CD4-positive, alpha-beta memory T cell (primary cell): ENCODE data around the gene GNAO1. TPM values are rescaled to one million over a fixed set of nuclear protein-coding genes. Genes with fewer than 3 reads are reported as not detected.

ENCODE experiments used
- CTCF ChIA-PET: fragments of 350-600 bp; sonication (Branson Sonifier 250); formaldehyde crosslinking; loops from one replicate; lab custom pipeline; 2021; ENCODE audit warnings: inconsistent platforms; ENCODE audit not compliant: partially characterized antibody; lab: Charles Lee
- POLR2A ChIA-PET: fragments of 350-600 bp; sonication (Branson Sonifier 250); formaldehyde crosslinking; loops from one replicate; lab custom pipeline; 2021; ENCODE audit not compliant: partially characterized antibody; lab: Charles Lee
- DNase-seq, 5 donors: peaks; one replicate each; pipeline versions ENCODE4 v3.0.0 to v3.0.0-alpha.2; 2020 to 2022; ENCODE audit warnings: mixed read lengths in 1 of 5
- H3K27ac ChIP-seq: one replicate; pipeline ENCODE4 v1.7.0; 2013; ENCODE audit warnings: low read depth, low read length
- H3K27me3 ChIP-seq: 2 replicates; pipeline ENCODE4 v1.7.0; 2013; ENCODE audit warnings: mild to moderate bottlenecking, low read length, moderate library complexity; ENCODE audit not compliant: insufficient read depth
- H3K36me3 ChIP-seq: 2 replicates; pipeline ENCODE4 v1.7.0; 2013; ENCODE audit warnings: mild to moderate bottlenecking, low read length, moderate library complexity; ENCODE audit not compliant: insufficient read depth
- H3K4me1 ChIP-seq: 2 replicates; pipeline ENCODE4 v1.7.0; 2013; ENCODE audit warnings: mild to moderate bottlenecking, low read length, moderate library complexity; ENCODE audit not compliant: insufficient read depth
- H3K4me3 ChIP-seq, 2 donors: one replicate each; pipeline ENCODE4 v1.7.0; 2013; ENCODE audit warnings: low read length in 2 of 2, mild to moderate bottlenecking in 1 of 2
- H3K9me3 ChIP-seq, 2 donors: one replicate each; pipeline ENCODE4 v1.7.0; 2013; ENCODE audit warnings: low read length in 2 of 2, control low read depth in 1 of 2; ENCODE audit not compliant: control insufficient read depth in 1 of 2
- H3K27ac Mint-ChIP-seq, 7 donors: one replicate each; pipeline ENCODE4 v1.8.0; 2020 to 2021; ENCODE audit warnings: mixed read lengths in 7 of 7, mild to moderate bottlenecking in 6 of 7, inconsistent platforms in 3 of 7, moderate library complexity in 3 of 7
- H3K27me3 Mint-ChIP-seq, 2 donors: one replicate each; pipeline ENCODE4 v1.8.0; 2020 to 2021; ENCODE audit warnings: mixed read lengths in 2 of 2
- H3K36me3 Mint-ChIP-seq, 2 donors: one replicate each; pipeline ENCODE4 v1.8.0; 2020 to 2021; ENCODE audit warnings: mixed read lengths in 2 of 2, inconsistent platforms in 1 of 2, mild to moderate bottlenecking in 1 of 2
- H3K4me1 Mint-ChIP-seq, 4 donors: one replicate each; pipeline ENCODE4 v1.8.0; 2020 to 2021; ENCODE audit warnings: mixed read lengths in 4 of 4, mild to moderate bottlenecking in 1 of 4
- H3K4me3 Mint-ChIP-seq, 8 donors: one replicate each; pipeline ENCODE4 v1.8.0; 2020 to 2021; ENCODE audit warnings: mixed read lengths in 8 of 8, mild to moderate bottlenecking in 7 of 8, moderate library complexity in 6 of 8, inconsistent platforms in 3 of 8
- H3K9me3 Mint-ChIP-seq, 8 donors: one replicate each; pipeline ENCODE4 v1.8.0; 2020 to 2021; ENCODE audit warnings: mixed read lengths in 8 of 8, mild to moderate bottlenecking in 5 of 8, inconsistent platforms in 3 of 8, moderate library complexity in 1 of 8
- intact Hi-C: fragments of 100-400 bp; cut with micrococcal nuclease; formaldehyde crosslinking; loops from one replicate; pipeline ENCODE4 v1.15.1; 2023
- polyA plus RNA-seq, 2 donors: library from polyadenylated mRNA; unstranded; fragments of 300-500 nt; fragmentation: Illumina TruSeq; gene quantifications; one replicate each; pipeline ENCODE4 v1.2.3, GENCODE V29; 2021
- total RNA-seq, 2 experiments: library from RNA; stranded (reverse); gene quantifications; one replicate each; pipeline ENCODE4 v1.2.3, GENCODE V29; 2021

The GNAO1 gene
- total and polyA plus RNA-seq, 4 experiments from 2014 or later: 1.5 to 10.8 (median 10.5) TPM; not detected in 1

GRCh38 chr16:56272583-56272894, 81.2 kb downstream of the GNAO1 start:
- peaks cover 6 to 23% (median 6%) of the 10 kb centered on the region in 4 donors for H3K4me1 Mint-ChIP-seq
- no peak overlapping the region for H3K4me3 ChIP-seq
- H3K36me3 ChIP-seq: no peaks in the 10 kb centered on the region
- H3K36me3 Mint-ChIP-seq: peaks cover 0 to 11% of the 10 kb centered on the region in 2 donors
- POLR2A ChIA-PET: no interaction called here
- DNase-seq: no peak
- H3K27me3 Mint-ChIP-seq: no peaks in the 10 kb centered on the region
- H3K9me3 Mint-ChIP-seq: peaks cover 0 to 1% (median 0%) of the 10 kb centered on the region in 8 donors
- H3K27me3 ChIP-seq: no peaks in the 10 kb centered on the region
- no peaks in the 10 kb centered on the region for H3K9me3 ChIP-seq
- CTCF ChIA-PET: interaction anchor here (1.3 kb wide), 2 partner anchors 10 to 232 kb away, joined by 3 to 4 read pairs; no protein-coding TSS in a partner anchor
- H3K27ac Mint-ChIP-seq: no peak overlapping the region
- no peak overlapping the region for H3K27ac ChIP-seq
- no peak overlapping the region for H3K4me3 Mint-ChIP-seq
- H3K4me1 ChIP-seq: peaks cover 6% of the 10 kb centered on the region
- intact Hi-C loops: no loop called here

DNA sequence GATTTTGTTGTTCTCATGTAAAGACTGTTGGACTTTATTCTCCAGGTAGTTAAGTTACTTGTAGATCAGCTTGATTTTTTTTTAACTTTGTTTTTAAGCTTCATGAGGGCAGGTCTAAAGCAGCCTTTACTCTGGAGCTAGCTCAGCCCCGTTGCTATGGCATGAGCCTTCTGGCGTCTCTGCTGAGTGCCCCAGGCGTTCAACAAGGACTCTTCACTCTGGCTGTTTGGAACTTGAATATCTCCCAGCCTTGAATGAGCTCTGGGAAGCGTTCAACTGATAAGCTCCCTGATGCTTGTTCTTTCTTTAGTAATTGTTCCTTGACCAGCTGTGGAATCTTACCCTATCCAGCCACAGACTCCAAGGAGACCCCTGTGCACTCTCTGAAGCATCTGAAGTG, 82.3 kb downstream of the GNAO1 start:
- intact Hi-C loops: no loop called here
- no peak overlapping the region for H3K27ac Mint-ChIP-seq
- H3K36me3 Mint-ChIP-seq: peaks cover 0 to 11% of the 10 kb centered on the region in 2 donors

GRCh38 chr16:56274369-56274768, 83.1 kb downstream of the GNAO1 start:
- Mint-ChIP-seq H3K4me3 (no peak overlapping the region), H3K4me1 (peaks cover 15 to 35% (median 20%) of the 10 kb centered on the region in 4 donors), H3K27ac (no peak overlapping the region), H3K36me3 (peaks cover 0 to 11% of the 10 kb centered on the region in 2 donors), H3K27me3 (no peaks in the 10 kb centered on the region), H3K9me3 (peaks cover 0 to 1% (median 0%) of the 10 kb centered on the region in 8 donors)
- CTCF ChIA-PET: interaction anchor here (1.6 kb wide), 1 partner anchor 44 kb away, joined by 5 read pairs; no protein-coding TSS in a partner anchor
- Histone ChIP-seq H3K27ac (no peak overlapping the region), H3K27me3 (no peaks in the 10 kb centered on the region), H3K4me1 (peaks cover 24% of the 10 kb centered on the region), H3K9me3 (no peaks in the 10 kb centered on the region), H3K4me3 (no peak overlapping the region), H3K36me3 (no peaks in the 10 kb centered on the region)
- intact Hi-C loops: no loop called here
- no peak for DNase-seq
- POLR2A ChIA-PET: interaction anchor here (1.2 kb wide), 1 partner anchor 11 kb away, joined by 6 read pairs; no protein-coding TSS in a partner anchor

More for the DNA sequence above, 82.3 kb downstream of the GNAO1 start:
- Mint-ChIP-seq H3K4me1 (peaks cover 8 to 27% (median 14%) of the 10 kb centered on the region in 4 donors), H3K4me3 (no peak overlapping the region), H3K27me3 (no peaks in the 10 kb centered on the region), H3K9me3 (peaks cover 0 to 1% (median 0%) of the 10 kb centered on the region in 8 donors)
- Histone ChIP-seq H3K4me1 (peaks cover 17% of the 10 kb centered on the region), H3K27ac (no peak overlapping the region), H3K9me3 (no peaks in the 10 kb centered on the region), H3K4me3 (no peak overlapping the region), H3K36me3 (no peaks in the 10 kb centered on the region), H3K27me3 (no peaks in the 10 kb centered on the region)
- CTCF ChIA-PET: interaction anchor here (1.3 to 1.6 kb wide), 2 partner anchors 11 to 45 kb away, joined by 3 to 5 read pairs; no protein-coding TSS in a partner anchor
- POLR2A ChIA-PET: interaction anchor here (1.2 kb wide), 1 partner anchor 11 kb away, joined by 6 read pairs; no protein-coding TSS in a partner anchor
- DNase-seq: no peak

- no peaks in the 10 kb centered on the region for H3K27me3 ChIP-seq
- POLR2A ChIA-PET: no interaction called here
- DNase-seq: no peak
- no peak overlapping the region for H3K4me3 ChIP-seq
- Mint-ChIP-seq H3K36me3 (peaks cover 0 to 11% of the 10 kb centered on the region in 2 donors), H3K4me3 (no peak overlapping the region), H3K9me3 (peaks cover 0 to 1% (median 0%) of the 10 kb centered on the region in 8 donors), H3K27me3 (no peaks in the 10 kb centered on the region), H3K27ac (no peak overlapping the region), H3K4me1 (peaks cover 22 to 42% (median 27%) of the 10 kb centered on the region in 4 donors)
- peaks cover 31% of the 10 kb centered on the region for H3K4me1 ChIP-seq
- CTCF ChIA-PET: no interaction called here
- intact Hi-C loops: loop anchor here (5.0 kb wide), 2 partner anchors 48 to 73 kb away; no protein-coding TSS in a partner anchor
- H3K27ac ChIP-seq: no peak overlapping the region
- H3K36me3 ChIP-seq: no peaks in the 10 kb centered on the region
- no peaks in the 10 kb centered on the region for H3K9me3 ChIP-seq
Observed at GRCh38 chr16:56275076-56275475, 83.8 kb downstream of the GNAO1 start.

DNA sequence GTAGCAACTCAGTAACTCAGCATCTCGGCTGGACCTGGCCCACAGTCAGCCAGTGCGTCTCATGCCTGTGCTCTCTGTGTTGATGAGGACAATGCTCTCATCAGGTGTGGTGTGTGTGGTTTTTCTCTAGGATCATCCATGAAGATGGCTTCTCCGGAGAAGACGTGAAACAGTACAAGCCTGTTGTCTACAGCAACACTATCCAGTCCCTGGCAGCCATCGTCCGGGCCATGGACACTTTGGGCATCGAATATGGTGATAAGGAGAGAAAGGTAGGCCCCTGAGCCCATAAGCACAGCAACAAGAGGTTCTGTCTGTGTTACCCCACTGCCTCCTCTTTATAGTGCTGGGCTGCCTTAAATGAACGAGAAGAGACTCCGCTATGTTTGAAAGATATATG, 84.5 kb downstream of the GNAO1 start:
- Histone ChIP-seq H3K27ac (no peak overlapping the region), H3K4me1 (peaks cover 38% of the 10 kb centered on the region), H3K36me3 (no peaks in the 10 kb centered on the region), H3K4me3 (no peak overlapping the region), H3K9me3 (no peaks in the 10 kb centered on the region), H3K27me3 (no peaks in the 10 kb centered on the region)
- H3K4me1 Mint-ChIP-seq: peaks cover 24 to 48% (median 32%) of the 10 kb centered on the region in 4 donors
- peaks cover 0 to 11% of the 10 kb centered on the region in 2 donors for H3K36me3 Mint-ChIP-seq
- intact Hi-C loops: loop anchor here (5.0 kb wide), 2 partner anchors 48 to 74 kb away; no protein-coding TSS in a partner anchor
- no peaks in the 10 kb centered on the region for H3K27me3 Mint-ChIP-seq
- peak overlapping the region in 2 of 7 donors; percentile 48 to 63 for H3K27ac Mint-ChIP-seq
- no peak overlapping the region for H3K4me3 Mint-ChIP-seq
- CTCF ChIA-PET: no interaction called here
- POLR2A ChIA-PET: interaction anchor here (6.8 kb wide), 1 partner anchor 11 kb away, joined by 78 read pairs; no protein-coding TSS in a partner anchor
- no peaks in the 10 kb centered on the region for H3K9me3 Mint-ChIP-seq
- no peak for DNase-seq

- Mint-ChIP-seq H3K36me3 (peaks cover 0 to 8% of the 10 kb centered on the region in 2 donors), H3K27ac (peak overlapping the region in 2 of 7 donors; percentile 23 to 33), H3K9me3 (no peaks in the 10 kb centered on the region), H3K4me1 (peaks cover 25 to 48% (median 37%) of the 10 kb centered on the region in 4 donors), H3K4me3 (peak overlapping the region in 3 of 8 donors; percentile 18 to 63 (median 23)), H3K27me3 (no peaks in the 10 kb centered on the region)
- no peak for DNase-seq
- Histone ChIP-seq H3K27ac (no peak overlapping the region), H3K4me1 (peaks cover 38% of the 10 kb centered on the region), H3K4me3 (no peak overlapping the region), H3K9me3 (no peaks in the 10 kb centered on the region), H3K27me3 (no peaks in the 10 kb centered on the region), H3K36me3 (no peaks in the 10 kb centered on the region)
- POLR2A ChIA-PET: interaction anchor here (6.8 kb wide), 1 partner anchor 13 kb away, joined by 78 read pairs; no protein-coding TSS in a partner anchor
- intact Hi-C loops: loop anchor here (5.0 kb wide), 2 partner anchors 50 to 75 kb away; no protein-coding TSS in a partner anchor
- CTCF ChIA-PET: interaction anchor here (1.5 to 4.9 kb wide), 2 partner anchors 13 to 42 kb away, joined by 3 to 57 read pairs; no protein-coding TSS in a partner anchor
Observed at GRCh38 chr16:56277075-56277474, 85.8 kb downstream of the GNAO1 start.

GRCh38 chr16:56278196-56278855, 87.0 kb downstream of the GNAO1 start:
- no peak for DNase-seq
- peak overlapping the region; percentile 69 to 95 (median 87) for H3K27ac Mint-ChIP-seq
- Histone ChIP-seq H3K4me3 (peak overlapping the region in 1 of 2 donors; percentile 36), H3K27ac (peak overlapping the region; percentile 17), H3K27me3 (no peaks in the 10 kb centered on the region), H3K4me1 (peaks cover 38% of the 10 kb centered on the region), H3K9me3 (no peaks in the 10 kb centered on the region), H3K36me3 (no peaks in the 10 kb centered on the region)
- H3K27me3 Mint-ChIP-seq: no peaks in the 10 kb centered on the region
- POLR2A ChIA-PET: interaction anchor here (0.7 to 6.8 kb wide), 5 partner anchors 8 to 80 kb away, joined by 3 to 78 read pairs (median 10); no protein-coding TSS in a partner anchor
- intact Hi-C loops: loop anchor here (5.0 kb wide), 2 partner anchors 51 to 76 kb away; no protein-coding TSS in a partner anchor
- CTCF ChIA-PET: interaction anchor here (0.7 to 4.9 kb wide), 8 partner anchors 8 to 336 kb away, joined by 3 to 57 read pairs (median 4); no protein-coding TSS in a partner anchor
- no peaks in the 10 kb centered on the region for H3K9me3 Mint-ChIP-seq
- H3K36me3 Mint-ChIP-seq: peaks cover 0 to 8% of the 10 kb centered on the region in 2 donors
- H3K4me3 Mint-ChIP-seq: peak overlapping the region; percentile 72 to 87 (median 82)
- peaks cover 26 to 48% (median 37%) of the 10 kb centered on the region in 4 donors for H3K4me1 Mint-ChIP-seq
